ENCODE data around the gene ADARB1. TPM values are rescaled to one million over a fixed set of nuclear protein-coding genes. Genes with fewer than 3 reads are reported as not detected.

The ADARB1 gene
- total RNA-seq, 4 donors from 2014 or later: 12.1 to 32.4 (median 14.4) TPM

DNA sequence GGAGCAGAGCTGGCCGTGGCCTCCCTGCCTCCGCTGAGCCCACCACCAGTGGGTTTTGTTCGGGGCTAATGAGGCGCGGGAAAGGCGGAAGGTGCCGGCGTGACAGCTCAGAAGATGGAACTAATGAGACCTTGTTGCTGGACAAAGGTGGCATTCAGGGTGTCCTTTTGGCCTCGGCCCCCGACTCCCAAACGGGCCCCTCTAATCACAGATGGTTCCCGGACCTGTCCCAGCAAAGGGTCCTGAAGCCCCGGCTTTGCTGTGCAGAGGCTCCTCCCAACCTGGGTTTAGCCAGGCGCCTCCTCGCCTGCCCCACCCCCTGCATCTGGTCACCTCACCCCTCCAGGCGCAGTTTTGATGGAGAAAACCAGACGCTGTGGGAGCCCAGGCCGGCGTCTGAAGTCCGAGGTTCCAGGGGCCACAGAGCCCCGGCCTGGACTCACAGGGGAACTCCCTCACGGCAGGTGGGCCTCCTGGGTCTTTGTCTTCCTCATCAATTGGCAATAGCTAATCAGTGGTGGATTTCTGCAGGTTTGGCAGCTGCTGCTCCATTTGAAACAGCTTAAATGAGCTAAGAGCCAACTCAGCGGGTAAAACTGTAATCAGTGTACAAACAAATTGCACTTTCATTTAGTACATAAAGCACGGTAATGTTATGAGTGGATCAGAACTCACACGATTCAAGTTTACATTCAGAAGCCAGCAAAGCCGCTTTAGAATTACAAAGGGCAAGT lies 44.3 kb upstream of the ADARB1 start:
- TF ChIP-seq, protein P1, sequence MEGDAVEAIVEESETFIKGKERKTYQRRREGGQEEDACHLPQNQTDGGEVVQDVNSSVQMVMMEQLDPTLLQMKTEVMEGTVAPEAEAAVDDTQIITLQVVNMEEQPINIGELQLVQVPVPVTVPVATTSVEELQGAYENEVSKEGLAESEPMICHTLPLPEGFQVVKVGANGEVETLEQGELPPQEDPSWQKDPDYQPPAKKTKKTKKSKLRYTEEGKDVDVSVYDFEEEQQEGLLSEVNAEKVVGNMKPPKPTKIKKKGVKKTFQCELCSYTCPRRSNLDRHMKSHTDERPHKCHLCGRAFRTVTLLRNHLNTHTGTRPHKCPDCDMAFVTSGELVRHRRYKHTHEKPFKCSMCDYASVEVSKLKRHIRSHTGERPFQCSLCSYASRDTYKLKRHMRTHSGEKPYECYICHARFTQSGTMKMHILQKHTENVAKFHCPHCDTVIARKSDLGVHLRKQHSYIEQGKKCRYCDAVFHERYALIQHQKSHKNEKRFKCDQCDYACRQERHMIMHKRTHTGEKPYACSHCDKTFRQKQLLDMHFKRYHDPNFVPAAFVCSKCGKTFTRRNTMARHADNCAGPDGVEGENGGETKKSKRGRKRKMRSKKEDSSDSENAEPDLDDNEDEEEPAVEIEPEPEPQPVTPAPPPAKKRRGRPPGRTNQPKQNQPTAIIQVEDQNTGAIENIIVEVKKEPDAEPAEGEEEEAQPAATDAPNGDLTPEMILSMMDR (IDR thresholded peaks at IDR 0.05; ENCODE audit: low read depth): no peak

DNA sequence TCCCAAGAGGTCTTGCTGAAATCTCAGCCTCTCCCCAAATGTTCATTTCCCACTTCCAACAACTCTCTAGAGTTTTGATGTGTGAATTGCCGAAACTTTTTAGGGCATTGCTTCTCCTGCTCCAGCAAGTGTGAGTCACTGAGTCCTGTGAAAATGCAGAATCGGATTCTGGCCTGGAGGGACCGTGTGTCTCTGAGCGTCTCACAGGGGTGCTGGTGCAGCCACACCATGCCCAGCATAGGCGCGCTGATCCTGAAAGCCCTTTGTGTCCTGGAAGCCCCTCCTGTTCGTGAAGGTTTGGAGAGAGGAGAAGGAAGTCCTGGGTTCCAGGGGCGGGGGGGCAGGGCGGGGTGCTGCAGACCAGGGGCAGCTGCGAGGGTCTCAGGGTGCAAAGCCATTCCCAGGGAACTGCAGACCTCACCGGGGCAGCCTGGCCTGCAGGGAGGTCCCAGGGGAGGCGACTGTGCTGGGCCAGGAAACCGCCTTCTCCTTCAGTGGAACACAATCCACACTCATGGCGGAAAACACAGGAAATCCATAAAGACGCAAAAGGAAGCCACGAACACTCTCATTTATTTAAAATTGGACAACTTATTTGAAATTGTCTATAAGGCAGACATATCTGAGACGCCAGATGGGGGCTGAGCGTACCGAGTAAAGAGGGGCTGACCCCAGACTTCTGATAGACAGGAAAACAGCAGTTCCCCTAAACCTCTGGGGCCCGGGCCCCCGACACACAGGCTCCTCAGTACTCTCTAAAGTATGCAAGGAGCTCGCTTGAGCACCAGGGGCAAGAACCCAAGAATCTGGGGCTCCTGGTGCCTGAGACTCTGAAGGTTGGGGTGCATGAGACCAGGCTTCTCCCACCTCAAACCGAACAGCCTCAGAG lies 43.5 kb upstream of the ADARB1 start:
- TF ChIP-seq, protein P1 (IDR thresholded peaks at IDR 0.05; ENCODE audit: low read depth): no peak

DNA sequence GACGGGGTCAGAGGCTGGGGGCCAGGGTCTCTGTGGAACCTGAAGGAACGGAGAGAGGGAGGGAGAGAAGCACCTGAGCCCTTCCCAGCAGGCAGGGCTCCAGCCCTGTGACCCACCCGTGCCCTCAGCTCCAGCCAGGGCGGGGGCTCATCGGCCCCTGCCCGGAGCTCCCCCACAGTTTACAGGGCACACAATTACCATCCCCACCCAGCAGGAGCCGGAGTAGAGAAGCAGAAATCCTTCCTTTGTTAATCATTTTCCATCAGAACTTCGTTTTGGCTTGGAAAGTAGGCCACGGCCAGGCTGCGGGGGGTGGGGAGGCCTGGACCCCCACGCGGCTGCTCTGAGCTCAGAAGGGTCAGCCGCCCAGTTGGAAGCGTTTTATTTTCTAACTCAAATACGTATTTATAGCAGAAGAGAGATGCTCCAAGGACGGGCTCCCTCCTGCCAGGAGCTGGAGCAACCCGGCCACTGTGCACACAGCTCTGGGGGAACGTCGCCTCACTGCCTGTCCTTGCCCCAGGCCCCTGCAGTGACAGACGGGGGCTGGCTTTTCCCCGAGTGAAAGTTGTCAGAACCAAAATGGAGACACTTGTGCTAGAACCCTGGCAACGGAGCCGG lies 42.7 kb upstream of the ADARB1 start:
- TF ChIP-seq, protein P1 (IDR thresholded peaks at IDR 0.05; ENCODE audit: low read depth): no peak

DNA sequence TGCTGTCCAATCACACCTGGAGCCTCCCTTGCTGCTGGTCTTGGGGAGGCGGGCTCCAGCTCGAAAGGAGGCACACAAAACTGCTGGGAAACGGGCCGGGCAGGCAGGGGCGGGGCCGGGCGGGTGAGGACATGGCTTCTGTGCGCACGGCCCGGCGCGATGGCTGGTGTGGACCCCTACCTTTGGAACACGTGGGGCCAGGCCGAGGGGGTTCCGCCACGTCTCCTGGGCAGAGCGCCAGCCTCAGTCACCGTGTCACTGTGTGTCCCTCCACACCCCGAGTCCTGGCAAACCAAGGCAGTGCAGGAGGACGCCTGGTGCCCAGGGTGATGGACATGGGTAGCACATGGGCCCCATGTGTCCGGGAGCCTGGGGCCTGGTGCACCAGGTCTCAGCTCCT lies 42.0 kb upstream of the ADARB1 start:
- TF ChIP-seq, protein P1 (IDR thresholded peaks at IDR 0.05; ENCODE audit: low read depth): no peak

DNA sequence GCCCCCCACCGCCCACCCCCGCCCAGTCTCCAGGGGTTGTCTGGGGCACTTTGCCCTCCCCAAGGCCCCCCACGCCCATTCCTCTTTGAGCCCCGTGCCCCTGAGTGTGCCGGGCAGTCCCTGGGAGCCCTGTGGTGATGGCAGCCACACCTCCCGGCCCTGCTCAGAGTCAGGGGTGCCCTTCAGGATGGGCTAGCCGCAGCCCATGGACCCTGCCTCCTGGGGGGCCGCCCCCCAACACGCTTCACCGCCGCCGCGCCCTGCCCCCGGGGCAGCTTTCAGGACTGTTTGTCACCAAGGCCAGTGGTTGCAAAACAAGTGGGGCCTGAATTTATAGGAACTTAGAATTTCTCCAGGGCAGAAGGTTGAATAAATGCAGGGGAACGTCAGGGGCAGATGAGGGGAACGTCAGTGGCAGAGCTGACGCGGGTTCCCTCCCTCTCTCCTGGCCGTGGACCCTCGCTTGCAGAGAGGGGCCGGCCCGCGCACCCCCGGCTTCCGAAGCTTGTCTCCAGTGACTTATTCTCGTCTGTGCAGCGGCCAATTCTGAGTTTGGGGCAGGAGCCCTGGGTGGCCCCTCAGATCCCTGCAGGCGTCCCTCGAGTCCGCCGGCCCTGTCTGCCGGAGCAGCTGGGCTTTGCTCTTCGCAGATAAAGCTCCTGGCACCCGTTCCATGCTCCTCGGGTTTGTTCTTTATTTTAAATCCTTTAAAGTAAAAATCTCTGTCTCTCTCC lies 41.2 kb upstream of the ADARB1 start:
- TF ChIP-seq, protein P1 (IDR thresholded peaks at IDR 0.05; ENCODE audit: low read depth): no peak

DNA sequence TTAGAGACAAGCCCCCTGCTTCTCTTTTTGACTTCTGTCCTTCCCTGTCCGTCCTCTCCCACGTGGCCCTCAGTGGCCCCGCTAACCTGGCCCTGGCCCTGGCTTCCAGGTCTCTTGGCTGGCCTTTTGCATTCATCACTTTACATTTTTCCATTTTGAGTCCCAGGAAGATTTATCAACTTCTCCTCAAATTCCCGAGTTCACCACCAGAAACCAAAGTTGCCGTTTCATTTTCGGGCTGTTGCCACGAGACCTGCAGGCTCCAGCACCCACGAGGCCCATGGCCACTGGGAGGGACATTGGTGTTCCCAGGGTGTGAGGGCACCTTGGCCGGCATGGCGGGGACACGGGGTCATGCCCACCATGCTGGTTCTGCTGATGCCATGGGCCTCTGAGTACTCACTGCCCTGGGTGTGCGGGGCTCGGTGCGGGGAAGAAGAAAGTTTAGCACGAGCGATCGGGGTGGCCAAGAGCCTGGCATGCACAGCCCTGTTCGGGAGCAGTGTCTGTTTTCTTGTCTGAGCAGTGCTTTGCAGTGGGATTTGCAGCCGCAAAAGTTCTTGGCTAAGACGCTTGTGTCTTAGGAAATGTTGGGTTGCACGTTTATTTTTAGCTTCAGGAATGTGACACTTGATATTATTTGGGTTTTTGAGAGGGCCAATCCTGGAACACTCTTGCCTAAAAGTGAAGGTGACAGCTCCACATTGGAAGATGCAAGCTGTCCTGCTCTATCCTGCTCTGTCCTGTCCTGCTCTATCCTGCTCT lies 40.4 kb upstream of the ADARB1 start:
- TF ChIP-seq, protein P1 (IDR thresholded peaks at IDR 0.05; ENCODE audit: low read depth): no peak
